Keratinocyte (primary cell): ENCODE measurements around the gene TMEM97.

Experiments
- EZH2 ChIP-seq: IDR thresholded peaks from one replicate; pipeline ENCODE4 v1.6.1; 2012; ENCODE audit warnings: inconsistent platforms, mild to moderate bottlenecking, low read length, moderate library complexity
- TF ChIP-seq, protein P1 (sequence below), 3 experiments: IDR thresholded peaks in 1 of 3; conservative IDR thresholded peaks in 1 of 3; optimal IDR thresholded peaks in 1 of 3; 2 replicates in 2 of 3; 3 replicates in 1 of 3; pipeline versions ENCODE3 to v1.5.1; 2011; ENCODE audit warnings: low read length in 3 of 3, mild to moderate bottlenecking in 3 of 3, moderate library complexity in 2 of 3, control low read depth in 1 of 3, inconsistent platforms in 1 of 3; ENCODE audit not compliant: insufficient read depth in 2 of 3; ENCODE audit errors: extremely low read depth in 1 of 3

DNA sequence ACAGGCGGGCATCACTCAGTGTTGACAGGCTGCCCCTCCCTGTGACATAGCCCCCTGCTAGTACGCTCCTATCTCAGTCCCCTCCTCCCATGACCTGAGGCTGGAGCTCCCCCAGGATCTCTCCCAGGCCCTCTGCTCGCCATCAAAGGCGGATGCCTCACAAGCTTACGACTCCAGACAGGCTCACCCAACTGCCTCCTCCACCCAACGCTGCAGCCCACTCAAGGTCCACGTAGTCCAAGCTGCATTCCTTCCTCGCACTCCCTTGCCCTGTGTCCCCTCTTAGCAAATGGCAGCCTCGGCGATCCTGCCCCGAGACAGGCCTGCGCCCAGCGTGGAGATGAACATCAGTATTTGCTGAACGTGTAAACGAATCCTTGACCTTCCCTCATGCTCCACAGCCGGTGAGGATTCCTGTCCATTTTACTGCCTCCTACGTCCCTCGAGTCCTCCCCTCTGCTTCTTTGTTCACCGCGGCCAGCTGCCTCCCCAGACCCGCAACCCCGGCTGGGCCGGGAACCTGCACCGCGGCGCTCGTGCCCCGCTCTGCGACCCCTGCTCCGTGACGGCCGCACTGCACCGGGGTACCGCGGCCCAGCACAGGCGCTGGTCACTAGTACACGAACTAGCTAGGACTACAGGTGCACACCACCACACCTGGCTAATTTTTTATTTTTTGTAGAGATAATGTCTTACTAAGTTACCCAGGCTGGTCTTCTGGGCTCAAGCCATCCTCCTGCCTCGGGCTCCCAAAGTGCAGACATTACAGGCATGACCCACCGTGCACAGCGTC lies 838 bp upstream of the TMEM97 start:
- TF ChIP-seq, protein P1, sequence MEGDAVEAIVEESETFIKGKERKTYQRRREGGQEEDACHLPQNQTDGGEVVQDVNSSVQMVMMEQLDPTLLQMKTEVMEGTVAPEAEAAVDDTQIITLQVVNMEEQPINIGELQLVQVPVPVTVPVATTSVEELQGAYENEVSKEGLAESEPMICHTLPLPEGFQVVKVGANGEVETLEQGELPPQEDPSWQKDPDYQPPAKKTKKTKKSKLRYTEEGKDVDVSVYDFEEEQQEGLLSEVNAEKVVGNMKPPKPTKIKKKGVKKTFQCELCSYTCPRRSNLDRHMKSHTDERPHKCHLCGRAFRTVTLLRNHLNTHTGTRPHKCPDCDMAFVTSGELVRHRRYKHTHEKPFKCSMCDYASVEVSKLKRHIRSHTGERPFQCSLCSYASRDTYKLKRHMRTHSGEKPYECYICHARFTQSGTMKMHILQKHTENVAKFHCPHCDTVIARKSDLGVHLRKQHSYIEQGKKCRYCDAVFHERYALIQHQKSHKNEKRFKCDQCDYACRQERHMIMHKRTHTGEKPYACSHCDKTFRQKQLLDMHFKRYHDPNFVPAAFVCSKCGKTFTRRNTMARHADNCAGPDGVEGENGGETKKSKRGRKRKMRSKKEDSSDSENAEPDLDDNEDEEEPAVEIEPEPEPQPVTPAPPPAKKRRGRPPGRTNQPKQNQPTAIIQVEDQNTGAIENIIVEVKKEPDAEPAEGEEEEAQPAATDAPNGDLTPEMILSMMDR (optimal IDR thresholded peaks at IDR 0.05 in 1 of 3, IDR thresholded peaks at IDR 0.05 in 1 of 3, conservative IDR thresholded peaks at IDR 0.05 in 1 of 3; ENCODE audit: extremely low read depth in 1 of 3, insufficient read depth in 2 of 3, low read length in 3 of 3): no peak
- TF ChIP-seq EZH2: no peak
